Effector memory CD8-positive, alpha-beta T cell (primary cell): Measurements from ENCODE around the gene NTM.

ENCODE experiments used
- ATAC-seq: fragments of 150-1000 bp; cut with Tn5 transposase; replicated peaks from 2 replicates; pipeline ENCODE4 v1.10.0; 2021; ENCODE audit warnings: mild to moderate bottlenecking, moderate library complexity
- DNase-seq, 3 experiments: peaks; one replicate each; pipeline ENCODE4 v3.0.0; 2021
- H3K27ac Mint-ChIP-seq, 2 donors: one replicate each; pipeline ENCODE4 v1.8.0; 2022; ENCODE audit warnings: mild to moderate bottlenecking in 2 of 2, mixed read lengths in 2 of 2, moderate library complexity in 2 of 2
- H3K27me3 Mint-ChIP-seq, 2 donors: one replicate each; pipeline ENCODE4 v1.8.0; 2022; ENCODE audit warnings: mixed read lengths in 2 of 2
- H3K36me3 Mint-ChIP-seq: one replicate; pipeline ENCODE4 v1.8.0; 2022; ENCODE audit warnings: mild to moderate bottlenecking, moderate library complexity, mixed read lengths; ENCODE audit not compliant: insufficient read depth
- H3K4me1 Mint-ChIP-seq, 2 donors: one replicate each; pipeline ENCODE4 v1.8.0; 2022; ENCODE audit warnings: low read depth in 2 of 2, mixed read lengths in 2 of 2
- H3K4me3 Mint-ChIP-seq, 2 donors: one replicate each; pipeline ENCODE4 v1.8.0; 2022; ENCODE audit warnings: mild to moderate bottlenecking in 2 of 2, mixed read lengths in 2 of 2, moderate library complexity in 2 of 2
- H3K9me3 Mint-ChIP-seq, 2 donors: one replicate each; pipeline ENCODE4 v1.8.0; 2022; ENCODE audit warnings: mixed read lengths in 2 of 2

The NTM gene

GRCh38 chr11:131965504-131965903, 595.1 kb downstream of the NTM start:
- DNase-seq = no peak
- peaks cover 9 to 23% of the 10 kb centered on the region in 2 donors for H3K9me3 Mint-ChIP-seq
- H3K27me3 Mint-ChIP-seq = no peaks in the 10 kb centered on the region
- H3K27ac Mint-ChIP-seq = no peak overlapping the region
- no peaks in the 10 kb centered on the region for H3K4me1 Mint-ChIP-seq
- no peak for ATAC-seq
- no peaks in the 10 kb centered on the region for H3K36me3 Mint-ChIP-seq
- no peak overlapping the region for H3K4me3 Mint-ChIP-seq

- Mint-ChIP-seq H3K27ac (no peak overlapping the region), H3K9me3 (peaks cover 12 to 29% of the 10 kb centered on the region in 2 donors), H3K4me3 (no peak overlapping the region)
These were observed 596.3 kb downstream of the NTM start for GRCh38 chr11:131966667-131967066.

GRCh38 chr11:131969261-131969660, 598.8 kb downstream of the NTM start:
- H3K9me3 Mint-ChIP-seq = peaks cover 12 to 29% of the 10 kb centered on the region in 2 donors
- H3K27ac Mint-ChIP-seq = no peak overlapping the region
- DNase-seq (no peak), ATAC-seq (no peak)
- no peaks in the 10 kb centered on the region for H3K27me3 Mint-ChIP-seq
- no peaks in the 10 kb centered on the region for H3K36me3 Mint-ChIP-seq
- H3K4me1 Mint-ChIP-seq = no peaks in the 10 kb centered on the region
- H3K4me3 Mint-ChIP-seq = no peak overlapping the region

More at GRCh38 chr11:131966667-131967066, 596.3 kb downstream of the NTM start:
- H3K36me3 Mint-ChIP-seq = no peaks in the 10 kb centered on the region
- ATAC-seq = no peak
- no peaks in the 10 kb centered on the region for H3K27me3 Mint-ChIP-seq
- no peak for DNase-seq
- H3K4me1 Mint-ChIP-seq = no peaks in the 10 kb centered on the region

GRCh38 chr11:131973061-131973460, 602.6 kb downstream of the NTM start:
- ATAC-seq (no peak), DNase-seq (no peak)
- H3K4me3 Mint-ChIP-seq = no peak overlapping the region
- peaks cover 9 to 19% of the 10 kb centered on the region in 2 donors for H3K9me3 Mint-ChIP-seq
- no peaks in the 10 kb centered on the region for H3K4me1 Mint-ChIP-seq
- no peaks in the 10 kb centered on the region for H3K36me3 Mint-ChIP-seq
- H3K27me3 Mint-ChIP-seq = peaks cover 0 to 7% of the 10 kb centered on the region in 2 donors
- no peak overlapping the region for H3K27ac Mint-ChIP-seq

GRCh38 chr11:131975619-131976018, 605.2 kb downstream of the NTM start:
- Mint-ChIP-seq H3K4me1 (no peaks in the 10 kb centered on the region), H3K4me3 (no peak overlapping the region), H3K27ac (no peak overlapping the region), H3K36me3 (no peaks in the 10 kb centered on the region), H3K9me3 (peaks cover 6 to 14% of the 10 kb centered on the region in 2 donors), H3K27me3 (peaks cover 0 to 7% of the 10 kb centered on the region in 2 donors)
- no peak for ATAC-seq
- DNase-seq = no peak

GRCh38 chr11:131976021-131976420, 605.6 kb downstream of the NTM start:
- ATAC-seq = no peak
- H3K9me3 Mint-ChIP-seq = peaks cover 5 to 10% of the 10 kb centered on the region in 2 donors

GRCh38 chr11:131977231-131977630, 606.8 kb downstream of the NTM start:
- Mint-ChIP-seq H3K4me3 (no peak overlapping the region), H3K27ac (no peak overlapping the region), H3K9me3 (peaks cover 6 to 10% of the 10 kb centered on the region in 2 donors), H3K4me1 (no peaks in the 10 kb centered on the region), H3K36me3 (no peaks in the 10 kb centered on the region), H3K27me3 (peaks cover 0 to 7% of the 10 kb centered on the region in 2 donors)
- DNase-seq (no peak), ATAC-seq (no peak)

More at GRCh38 chr11:131976021-131976420, 605.6 kb downstream of the NTM start:
- H3K36me3 Mint-ChIP-seq = no peaks in the 10 kb centered on the region
- no peaks in the 10 kb centered on the region for H3K4me1 Mint-ChIP-seq
- no peak for DNase-seq
- H3K4me3 Mint-ChIP-seq = no peak overlapping the region
- no peak overlapping the region for H3K27ac Mint-ChIP-seq
- H3K27me3 Mint-ChIP-seq = peaks cover 0 to 7% of the 10 kb centered on the region in 2 donors

- no peak for DNase-seq
These were observed 607.4 kb downstream of the NTM start for GRCh38 chr11:131977854-131978253.

GRCh38 chr11:131978351-131978750, 607.9 kb downstream of the NTM start:
- H3K27me3 Mint-ChIP-seq = peaks cover 0 to 7% of the 10 kb centered on the region in 2 donors
- DNase-seq = no peak
- peaks cover 8 to 10% of the 10 kb centered on the region in 2 donors for H3K9me3 Mint-ChIP-seq
- H3K4me3 Mint-ChIP-seq = no peak overlapping the region
- H3K36me3 Mint-ChIP-seq = no peaks in the 10 kb centered on the region
- no peak overlapping the region for H3K27ac Mint-ChIP-seq
- no peaks in the 10 kb centered on the region for H3K4me1 Mint-ChIP-seq
- ATAC-seq = no peak

More at GRCh38 chr11:131977854-131978253, 607.4 kb downstream of the NTM start:
- Mint-ChIP-seq H3K9me3 (peaks cover 8 to 10% of the 10 kb centered on the region in 2 donors), H3K4me1 (no peaks in the 10 kb centered on the region), H3K27ac (no peak overlapping the region), H3K4me3 (no peak overlapping the region), H3K36me3 (no peaks in the 10 kb centered on the region), H3K27me3 (peaks cover 0 to 7% of the 10 kb centered on the region in 2 donors)
- no peak for ATAC-seq

GRCh38 chr11:131979364-131979763, 608.9 kb downstream of the NTM start:
- DNase-seq (no peak), ATAC-seq (no peak)
- Mint-ChIP-seq H3K4me1 (no peaks in the 10 kb centered on the region), H3K36me3 (no peaks in the 10 kb centered on the region), H3K9me3 (peaks cover 8 to 10% of the 10 kb centered on the region in 2 donors), H3K27ac (no peak overlapping the region), H3K4me3 (no peak overlapping the region), H3K27me3 (peaks cover 0 to 7% of the 10 kb centered on the region in 2 donors)

GRCh38 chr11:131980199-131980598, 609.8 kb downstream of the NTM start:
- no peak overlapping the region for H3K4me3 Mint-ChIP-seq
- no peaks in the 10 kb centered on the region for H3K36me3 Mint-ChIP-seq
- H3K4me1 Mint-ChIP-seq = no peaks in the 10 kb centered on the region
- H3K27me3 Mint-ChIP-seq = peaks cover 0 to 7% of the 10 kb centered on the region in 2 donors
- DNase-seq = no peak
- ATAC-seq = no peak
- H3K27ac Mint-ChIP-seq = no peak overlapping the region
- H3K9me3 Mint-ChIP-seq = peaks cover 10 to 12% of the 10 kb centered on the region in 2 donors

- no peak overlapping the region for H3K27ac Mint-ChIP-seq
- no peaks in the 10 kb centered on the region for H3K36me3 Mint-ChIP-seq
- DNase-seq (no peak), ATAC-seq (no peak)
- peaks cover 0 to 4% of the 10 kb centered on the region in 2 donors for H3K27me3 Mint-ChIP-seq
- H3K4me3 Mint-ChIP-seq = no peak overlapping the region
- peaks cover 6 to 11% of the 10 kb centered on the region in 2 donors for H3K9me3 Mint-ChIP-seq
- H3K4me1 Mint-ChIP-seq = no peaks in the 10 kb centered on the region
These were observed 610.7 kb downstream of the NTM start for GRCh38 chr11:131980888-131981668.

GRCh38 chr11:131982154-131982553, 611.7 kb downstream of the NTM start:
- H3K4me1 Mint-ChIP-seq = no peaks in the 10 kb centered on the region
- H3K36me3 Mint-ChIP-seq = no peaks in the 10 kb centered on the region
- no peak overlapping the region for H3K27ac Mint-ChIP-seq
- peaks cover 0 to 11% of the 10 kb centered on the region in 2 donors for H3K9me3 Mint-ChIP-seq
- DNase-seq (no peak), ATAC-seq (no peak)
- no peaks in the 10 kb centered on the region for H3K27me3 Mint-ChIP-seq
- H3K4me3 Mint-ChIP-seq = no peak overlapping the region

GRCh38 chr11:131985846-131986301, 615.5 kb downstream of the NTM start:
- no peak for ATAC-seq
- Mint-ChIP-seq H3K4me3 (no peak overlapping the region), H3K9me3 (peaks cover 0 to 7% of the 10 kb centered on the region in 2 donors), H3K27ac (no peak overlapping the region), H3K27me3 (no peaks in the 10 kb centered on the region), H3K4me1 (no peaks in the 10 kb centered on the region), H3K36me3 (no peaks in the 10 kb centered on the region)
- DNase-seq = no peak
